SK-N-MC (cell line): ENCODE measurements around the gene INS.

Source experiments
- DNase-seq: peaks from one replicate; pipeline ENCODE4 v3.0.0-alpha.2; 2011; ENCODE audit warnings: low read depth, low spot score
- H3K27ac ChIP-seq: fragments of 200-600 bp; sonication (generic); 2 replicates; pipeline ENCODE4 v1.5.1; 2016; ENCODE audit warnings: mixed run types
- H3K36me3 ChIP-seq: fragments of 200-600 bp; sonication (generic); 2 replicates; pipeline ENCODE4 v1.6.1; 2017; ENCODE audit warnings: antibody characterized with exemption, low read length, mixed read lengths; ENCODE audit not compliant: insufficient read depth
- H3K4me3 ChIP-seq: fragments of 200-600 bp; sonication (generic); 2 replicates; pipeline ENCODE4 v1.5.1; 2016
- H3K9ac ChIP-seq: fragments of 200-600 bp; sonication (generic); 2 replicates; pipeline ENCODE4 v1.8.0; 2017; ENCODE audit warnings: mixed run types, mixed read lengths; ENCODE audit not compliant: insufficient read length
- H3K9me3 ChIP-seq: fragments of 200-600 bp; sonication (generic); 2 replicates; pipeline ENCODE4 v1.6.1; 2017; ENCODE audit warnings: low read depth, mild to moderate bottlenecking, antibody characterized with exemption, low read length, moderate library complexity, mixed read lengths
- EZH2 ChIP-seq: fragments of 200-600 bp; sonication (generic); IDR thresholded peaks from one replicate; pipeline ENCODE4 v1.6.1; 2017; ENCODE audit warnings: antibody characterized with exemption
- FOXP2 ChIP-seq: optimal IDR thresholded peaks from 2 replicates; pipeline ENCODE3; 2011; ENCODE audit warnings: mild to moderate bottlenecking, moderate library complexity; ENCODE audit not compliant: insufficient read depth; ENCODE audit errors: extremely low read length, control extremely low read depth
- POLR2AphosphoS5 ChIP-seq: IDR thresholded peaks from 2 replicates; pipeline ENCODE4 v1.6.1; 2012; ENCODE audit warnings: mild to moderate bottlenecking, low read depth, low read length, borderline replicate concordance

INS gene

DNA sequence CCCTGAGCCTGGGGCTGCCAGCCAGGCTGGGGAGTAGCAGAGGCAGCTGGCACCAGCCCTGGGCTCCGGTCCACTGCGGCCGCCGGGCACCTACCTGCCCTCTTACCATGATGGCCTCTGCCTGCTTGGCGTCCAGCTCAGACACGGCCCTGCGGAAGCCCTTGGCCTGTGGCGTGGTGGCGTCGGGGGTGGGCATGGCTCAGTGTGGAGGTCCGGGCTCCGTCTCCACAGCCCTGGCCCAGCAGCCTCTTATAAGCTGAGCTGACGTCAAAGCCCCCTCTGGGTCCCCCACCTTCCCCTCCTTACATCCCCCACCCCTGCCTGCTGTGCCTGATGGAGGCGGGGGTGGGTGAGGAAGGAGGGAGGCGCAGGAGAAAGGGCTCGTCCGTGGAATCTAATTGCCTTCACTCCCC lies 10.6 kb upstream of the INS start, which contains the start of gene TH:
Gene TH, minus strand, starts transcription at position 225 of the 413 bp plus-strand sequence. Its CDS starts 29 bp downstream, at position 196.
- no peak within 1 kb of the TSS for H3K9ac ChIP-seq
- H3K36me3 ChIP-seq = no peaks in the 10 kb centered on the region
- H3K9me3 ChIP-seq = no peaks in the 10 kb centered on the region
- DNase-seq = no peak
- H3K27ac ChIP-seq = no peak within 1 kb of the TSS
- TF ChIP-seq FOXP2 (no peak), EZH2 (no peak), POLR2AphosphoS5 (no peak)
- H3K4me3 ChIP-seq = no peak within 1 kb of the TSS

DNA sequence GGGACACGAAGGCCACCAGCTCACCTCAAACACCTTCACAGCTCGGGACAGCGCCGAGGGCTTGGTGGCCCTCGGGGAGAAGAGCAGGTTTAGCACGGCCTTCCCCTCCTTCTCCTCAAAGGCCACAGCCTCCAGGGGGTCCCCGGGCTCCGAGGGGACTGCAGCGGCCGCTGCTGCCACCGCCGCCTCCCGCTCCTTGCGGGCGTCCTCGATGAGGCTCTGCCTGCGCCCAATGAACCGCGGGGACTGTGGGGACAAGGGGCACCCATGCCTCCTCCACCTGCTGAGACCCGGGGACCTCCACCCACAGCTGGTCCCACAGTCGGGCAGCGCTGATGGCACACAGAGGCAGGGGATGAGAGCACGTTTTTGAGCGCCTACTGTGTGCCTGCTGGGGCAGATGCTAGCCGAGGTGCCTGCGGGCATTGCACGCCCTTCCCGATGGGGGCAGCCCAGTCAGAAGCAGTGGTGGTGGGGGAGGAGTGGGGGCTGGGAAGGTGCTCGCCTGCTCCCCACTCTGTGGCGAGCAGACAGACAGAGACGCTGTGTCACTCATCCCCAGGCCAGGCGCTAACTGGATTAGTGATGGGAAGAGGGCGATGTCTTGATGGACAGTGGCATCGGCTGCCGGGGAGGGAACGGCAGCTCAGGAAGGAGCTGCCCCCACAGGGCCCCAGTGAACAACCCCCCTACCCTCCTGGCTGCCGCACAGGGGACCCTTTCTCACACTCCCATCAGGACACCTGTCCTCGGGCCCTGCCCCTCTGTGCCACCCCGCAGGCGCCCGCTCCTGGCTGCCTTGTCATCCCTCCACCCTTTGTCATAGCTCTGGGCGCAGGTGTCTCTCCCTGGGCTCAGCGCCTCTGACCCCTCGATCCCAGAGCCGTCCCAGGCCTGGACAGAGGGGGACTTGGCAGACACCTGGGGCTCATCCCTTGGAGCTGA lies 8.9 kb upstream of the INS start:
- DNase-seq = no peak

DNA sequence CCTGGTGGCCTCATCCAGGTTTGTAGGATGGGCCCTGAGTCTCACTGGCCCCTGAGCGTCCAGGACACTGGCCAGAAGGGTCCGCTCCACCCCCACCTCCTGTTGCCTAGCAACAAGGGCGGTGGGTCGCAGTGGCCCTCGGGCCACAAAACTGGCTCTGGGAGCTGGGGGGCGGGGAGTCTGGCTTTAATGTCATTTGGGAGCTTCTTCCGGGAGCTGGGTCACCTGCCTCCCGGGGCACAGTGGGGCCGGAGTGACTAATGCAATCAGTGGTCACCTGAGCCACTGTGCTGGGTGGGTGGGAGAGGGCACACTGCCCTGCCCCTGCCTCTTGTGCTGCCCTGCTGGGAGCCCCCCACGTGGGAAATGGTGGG lies 8.0 kb upstream of the INS start:
- Histone ChIP-seq H3K27ac (no peak overlapping the region), H3K9me3 (no peaks in the 10 kb centered on the region), H3K36me3 (no peaks in the 10 kb centered on the region), H3K9ac (no peak overlapping the region), H3K4me3 (no peak overlapping the region)
- TF ChIP-seq EZH2 (no peak), POLR2AphosphoS5 (no peak), FOXP2 (no peak)
- DNase-seq = no peak

More for the DNA sequence above, 8.9 kb upstream of the INS start:
- no peak overlapping the region for H3K9ac ChIP-seq
- TF ChIP-seq EZH2 (no peak), FOXP2 (no peak), POLR2AphosphoS5 (no peak)
- no peak overlapping the region for H3K4me3 ChIP-seq
- no peaks in the 10 kb centered on the region for H3K36me3 ChIP-seq
- no peaks in the 10 kb centered on the region for H3K9me3 ChIP-seq
- no peak overlapping the region for H3K27ac ChIP-seq

DNA sequence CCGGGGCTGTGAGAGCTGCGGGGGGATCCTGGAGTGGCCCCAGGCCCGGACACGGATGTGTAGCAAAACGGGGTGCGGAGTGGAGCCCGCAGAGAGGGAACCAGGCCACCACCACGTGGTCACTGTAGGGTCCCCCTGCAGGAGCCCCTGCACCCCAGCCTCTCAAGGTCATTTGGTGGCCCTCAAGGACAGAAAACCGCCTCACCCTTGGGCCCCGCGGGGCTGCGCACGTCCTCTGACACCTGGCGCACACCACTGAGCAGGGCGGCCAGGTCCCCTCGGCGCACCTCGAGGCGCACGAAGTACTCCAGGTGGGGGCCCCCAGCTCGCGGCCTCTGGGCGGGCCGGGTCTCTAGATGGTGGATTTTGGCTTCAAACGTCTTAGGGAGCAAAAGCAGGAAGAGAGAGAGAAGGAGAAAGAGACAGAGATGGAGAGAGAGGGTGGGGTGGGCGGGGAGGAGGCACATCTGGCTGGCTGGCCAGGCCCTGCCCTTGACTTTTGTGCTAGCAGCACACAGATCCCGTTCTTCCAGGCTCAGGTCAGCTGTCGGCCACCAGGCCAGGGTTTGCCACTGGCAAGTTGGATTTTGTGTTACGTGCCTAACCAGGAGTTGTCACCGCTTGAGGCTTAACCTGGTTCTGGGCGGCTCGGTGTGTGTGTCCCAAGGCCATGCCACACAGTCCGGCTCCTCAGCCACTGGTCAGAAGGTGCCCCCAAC lies 7.4 kb upstream of the INS start:
- Histone ChIP-seq H3K9me3 (no peaks in the 10 kb centered on the region), H3K9ac (no peak overlapping the region), H3K4me3 (no peak overlapping the region), H3K36me3 (no peaks in the 10 kb centered on the region), H3K27ac (no peak overlapping the region)
- TF ChIP-seq FOXP2 (no peak), POLR2AphosphoS5 (no peak), EZH2 (no peak)
- no peak for DNase-seq

- H3K27ac ChIP-seq = no peak overlapping the region
- DNase-seq = no peak
- H3K9me3 ChIP-seq = no peaks in the 10 kb centered on the region
- TF ChIP-seq EZH2 (no peak), POLR2AphosphoS5 (no peak), FOXP2 (no peak)
- H3K36me3 ChIP-seq = no peaks in the 10 kb centered on the region
- H3K4me3 ChIP-seq = no peak overlapping the region
- H3K9ac ChIP-seq = no peak overlapping the region
Measured at GRCh38 chr11:2167141-2168045, 6.4 kb upstream of the INS start.

DNA sequence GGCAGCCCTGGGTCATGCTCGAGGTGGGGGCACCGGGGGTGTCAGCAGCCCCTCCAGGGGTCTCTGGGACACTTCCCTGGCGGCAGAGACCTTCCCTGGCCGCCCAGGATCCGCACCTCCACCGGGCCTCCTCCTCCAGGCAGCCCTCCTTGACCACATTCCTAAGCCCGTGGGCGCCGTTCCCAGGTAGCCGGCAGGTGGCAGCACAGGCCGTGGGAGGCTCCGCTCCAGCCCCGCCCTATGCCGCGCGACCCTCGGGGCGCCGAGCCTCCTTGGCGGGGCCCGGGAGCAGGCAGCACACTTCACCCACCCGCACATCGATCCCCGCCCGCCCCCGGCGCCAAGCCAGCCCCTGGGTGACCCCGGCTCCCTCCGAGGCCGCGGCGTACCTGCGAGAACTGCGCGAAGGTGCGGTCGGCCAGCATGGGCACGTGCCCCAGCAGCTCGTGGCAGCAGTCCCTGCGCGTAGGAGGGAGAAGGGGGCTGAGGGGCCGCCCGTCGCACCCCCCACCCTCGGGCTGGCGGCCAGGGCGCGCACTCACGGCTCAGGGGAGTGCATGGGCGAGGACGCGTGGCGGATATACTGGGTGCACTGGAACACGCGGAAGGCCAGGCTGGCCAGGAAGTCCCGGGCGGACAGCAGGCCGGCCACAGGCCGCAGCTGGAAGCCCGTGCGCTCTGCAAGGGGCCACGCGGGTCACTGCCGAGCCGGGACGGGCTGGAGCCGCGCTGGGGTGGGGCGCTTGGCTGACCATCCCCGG lies 5.3 kb upstream of the INS start:
- DNase-seq = no peak
- Histone ChIP-seq H3K27ac (no peak overlapping the region), H3K9me3 (no peaks in the 10 kb centered on the region), H3K36me3 (no peaks in the 10 kb centered on the region), H3K9ac (no peak overlapping the region), H3K4me3 (no peak overlapping the region)
- TF ChIP-seq FOXP2 = no peak
- no peak for TF ChIP-seq EZH2
- TF ChIP-seq POLR2AphosphoS5 = no peak

DNA sequence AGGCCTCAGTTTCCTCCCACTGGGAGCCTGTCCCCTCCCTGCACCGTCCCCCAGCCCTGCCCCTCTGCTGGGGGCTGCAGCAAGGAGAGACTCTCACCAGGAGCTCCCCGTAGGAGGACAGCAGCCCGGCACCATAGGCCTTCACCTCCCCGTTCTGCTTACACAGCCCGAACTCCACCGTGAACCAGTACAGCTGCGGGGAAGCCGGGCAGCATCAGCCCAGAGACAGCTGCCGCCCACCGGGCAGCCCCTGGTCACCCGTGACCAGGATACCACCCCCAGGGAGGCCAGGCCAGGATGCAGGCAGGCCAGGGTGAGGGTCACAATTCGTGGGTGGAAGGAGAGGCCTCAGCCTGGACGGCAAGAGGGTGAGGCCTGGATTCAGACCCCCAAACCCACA lies 4.6 kb upstream of the INS start:
- no peak overlapping the region for H3K9ac ChIP-seq
- H3K9me3 ChIP-seq = no peaks in the 10 kb centered on the region
- no peak overlapping the region for H3K27ac ChIP-seq
- DNase-seq = no peak
- H3K4me3 ChIP-seq = no peak overlapping the region
- TF ChIP-seq POLR2AphosphoS5 (no peak), EZH2 (no peak), FOXP2 (no peak)
- no peaks in the 10 kb centered on the region for H3K36me3 ChIP-seq
